ENCODE measurements around the gene BPIFB4.

DNA sequence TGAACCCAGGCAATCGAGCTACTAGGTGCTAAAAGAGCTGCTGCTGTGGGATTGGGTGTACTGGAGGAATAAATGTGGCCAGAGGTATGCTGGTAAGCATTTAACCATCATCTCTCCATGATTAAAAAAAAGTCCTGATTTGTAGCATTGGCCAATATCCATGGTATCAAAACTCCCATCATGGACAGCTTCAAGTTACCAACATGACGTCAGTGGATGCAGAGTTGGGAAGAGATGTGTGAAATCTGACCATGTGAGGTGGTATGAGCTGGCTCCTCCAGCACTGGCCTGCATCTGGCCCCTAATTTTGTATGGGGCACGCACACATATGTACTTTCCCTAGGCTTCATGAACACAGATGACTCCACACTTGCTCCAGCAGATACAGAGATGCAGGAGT lies 11.7 kb downstream of the BPIFB4 start:
- no peak for TF ChIP-seq CTCF (IDR thresholded peaks at IDR 0.05; ENCODE audit: insufficient read depth, low read depth, low read length)
- TF ChIP-seq EZH2 (IDR thresholded peaks at IDR 0.05; ENCODE audit: insufficient read depth, low read length) = no peak
